Stomach smooth muscle (tissue), 2 donors: ENCODE data around the gene BICC1.
"Not testable (repeated sequence)": the region's sequence is repeated elsewhere in the genome, so short reads cannot be mapped to it uniquely, and the experiment has no call there.

ENCODE experiments used
- H3K27ac ChIP-seq: one replicate; pipeline ENCODE4 v1.7.0; 2013; ENCODE audit warnings: mild to moderate bottlenecking, low read length, inconsistent platforms
- H3K27me3 ChIP-seq, 2 donors: one replicate each; pipeline ENCODE4 v1.7.0; 2013; ENCODE audit warnings: low read length in 2 of 2; ENCODE audit not compliant: insufficient read depth in 2 of 2, control insufficient read depth in 1 of 2
- H3K36me3 ChIP-seq, 2 donors: one replicate each; pipeline ENCODE4 v1.7.0; 2013; ENCODE audit warnings: low read length in 2 of 2; ENCODE audit not compliant: control insufficient read depth in 2 of 2, insufficient read depth in 2 of 2
- H3K4me1 ChIP-seq: one replicate; pipeline ENCODE4 v1.7.0; 2013; ENCODE audit warnings: low read length; ENCODE audit not compliant: control insufficient read depth, insufficient read depth
- H3K4me3 ChIP-seq, 2 donors: one replicate each; pipeline ENCODE4 v1.7.0; 2013; ENCODE audit warnings: low read length in 2 of 2
- H3K9ac ChIP-seq, 2 donors: one replicate each; pipeline ENCODE4 v1.7.0; 2013; ENCODE audit warnings: low read length in 2 of 2, mild to moderate bottlenecking in 1 of 2
- H3K9me3 ChIP-seq, 2 donors: one replicate each; pipeline ENCODE4 v1.7.0; 2013; ENCODE audit warnings: low read length in 2 of 2; ENCODE audit not compliant: control insufficient read depth in 2 of 2
- donor health status: healthy.
- donor health status: Pancreatic carcinoma.

BICC1 gene

GRCh38 chr10:58579011-58579655, 66.5 kb downstream of the BICC1 start:
- Histone ChIP-seq H3K27ac (no peak overlapping the region), H3K4me3 (no peak overlapping the region), H3K9ac (no peak overlapping the region), H3K9me3 (no peaks in the 10 kb centered on the region), H3K36me3 (no peaks in the 10 kb centered on the region), H3K27me3 (no peaks in the 10 kb centered on the region), H3K4me1 (peaks cover 7% of the 10 kb centered on the region)

- H3K9ac ChIP-seq, result no peak overlapping the region
- no peaks in the 10 kb centered on the region for H3K27me3 ChIP-seq
- H3K27ac ChIP-seq, result no peak overlapping the region
- H3K9me3 ChIP-seq, result no peaks in the 10 kb centered on the region
- peaks cover 4% of the 10 kb centered on the region for H3K4me1 ChIP-seq
- no peaks in the 10 kb centered on the region for H3K36me3 ChIP-seq
- no peak overlapping the region for H3K4me3 ChIP-seq
Measured at GRCh38 chr10:58582045-58582444, 69.4 kb downstream of the BICC1 start.

GRCh38 chr10:58585435-58585834, 72.8 kb downstream of the BICC1 start:
- no peaks in the 10 kb centered on the region for H3K9me3 ChIP-seq
- H3K27ac ChIP-seq, result no peak overlapping the region
- H3K9ac ChIP-seq, result no peak overlapping the region
- no peaks in the 10 kb centered on the region for H3K27me3 ChIP-seq
- no peak overlapping the region for H3K4me3 ChIP-seq
- H3K4me1 ChIP-seq, result no peaks in the 10 kb centered on the region
- no peaks in the 10 kb centered on the region for H3K36me3 ChIP-seq

- H3K4me3 ChIP-seq, result no peak overlapping the region
Measured at GRCh38 chr10:58586282-58587245, 73.9 kb downstream of the BICC1 start.

GRCh38 chr10:58587676-58588075, 75.0 kb downstream of the BICC1 start:
- H3K9ac ChIP-seq, result no peak overlapping the region
- no peaks in the 10 kb centered on the region for H3K36me3 ChIP-seq
- H3K4me3 ChIP-seq, result no peak overlapping the region
- H3K4me1 ChIP-seq, result no peaks in the 10 kb centered on the region
- no peaks in the 10 kb centered on the region for H3K9me3 ChIP-seq
- H3K27me3 ChIP-seq, result no peaks in the 10 kb centered on the region
- no peak overlapping the region for H3K27ac ChIP-seq

More at GRCh38 chr10:58586282-58587245, 73.9 kb downstream of the BICC1 start:
- Histone ChIP-seq H3K9me3 (no peaks in the 10 kb centered on the region), H3K27me3 (no peaks in the 10 kb centered on the region), H3K9ac (no peak overlapping the region), H3K36me3 (no peaks in the 10 kb centered on the region), H3K4me1 (no peaks in the 10 kb centered on the region), H3K27ac (no peak overlapping the region)

- H3K9ac ChIP-seq, result no peak overlapping the region
- H3K27ac ChIP-seq, result no peak overlapping the region
- H3K4me1 ChIP-seq, result no peaks in the 10 kb centered on the region
- H3K4me3 ChIP-seq, result no peak overlapping the region
- H3K36me3 ChIP-seq, result no peaks in the 10 kb centered on the region
- H3K27me3 ChIP-seq, result no peaks in the 10 kb centered on the region
- H3K9me3 ChIP-seq, result no peaks in the 10 kb centered on the region
Measured at GRCh38 chr10:58588673-58589265, 76.1 kb downstream of the BICC1 start.

GRCh38 chr10:58590152-58590840, 77.6 kb downstream of the BICC1 start:
- no peak overlapping the region for H3K9ac ChIP-seq
- no peaks in the 10 kb centered on the region for H3K27me3 ChIP-seq
- H3K4me1 ChIP-seq, result no peaks in the 10 kb centered on the region
- no peaks in the 10 kb centered on the region for H3K36me3 ChIP-seq
- H3K27ac ChIP-seq, result no peak overlapping the region
- H3K9me3 ChIP-seq, result no peaks in the 10 kb centered on the region
- no peak overlapping the region for H3K4me3 ChIP-seq

- Histone ChIP-seq H3K4me1 (no peaks in the 10 kb centered on the region), H3K27ac (no peak overlapping the region), H3K9me3 (no peaks in the 10 kb centered on the region), H3K4me3 (no peak overlapping the region), H3K9ac (no peak overlapping the region), H3K36me3 (no peaks in the 10 kb centered on the region), H3K27me3 (no peaks in the 10 kb centered on the region)
Measured at GRCh38 chr10:58590924-58591323, 78.3 kb downstream of the BICC1 start.

- Histone ChIP-seq H3K9me3 (no peaks in the 10 kb centered on the region), H3K4me3 (no peak overlapping the region), H3K9ac (no peak overlapping the region), H3K27me3 (no peaks in the 10 kb centered on the region), H3K36me3 (no peaks in the 10 kb centered on the region), H3K4me1 (no peaks in the 10 kb centered on the region), H3K27ac (no peak overlapping the region)
Measured at GRCh38 chr10:58593008-58593407, 80.3 kb downstream of the BICC1 start.

GRCh38 chr10:58597211-58597610, 84.5 kb downstream of the BICC1 start:
- H3K4me3 ChIP-seq, H3K4me1 ChIP-seq, H3K27ac ChIP-seq, H3K9me3 ChIP-seq, H3K27me3 ChIP-seq, H3K9ac ChIP-seq, H3K36me3 ChIP-seq: not testable (repeated sequence)
